Kidney tubule cell (primary cell): ENCODE data around the gene SF1.

Experiments used
- DNase-seq: peaks from one replicate; pipeline ENCODE4 v3.0.0-alpha.2; 2018; ENCODE audit warnings: low spot score

Gene SF1

GRCh38 chr11:64778473-64779298 lies at the start of gene SF1:
Gene SF1 (minus strand): TSS chr11:64778542. CDS start chr11:64778392, 150 bp downstream.
- peak; percentile 100 for DNase-seq

GRCh38 chr11:64827451-64827839 lies 49.1 kb upstream of the SF1 start:
- DNase-seq: no peak

- no peak for DNase-seq
These were observed 48.5 kb upstream of the SF1 start for GRCh38 chr11:64826578-64827450.

- DNase-seq: no peak
These were observed 47.7 kb upstream of the SF1 start for GRCh38 chr11:64826062-64826461.

GRCh38 chr11:64823568-64824119 lies 45.3 kb upstream of the SF1 start:
- no peak for DNase-seq

- no peak for DNase-seq
These were observed 39.1 kb upstream of the SF1 start for GRCh38 chr11:64817476-64817875.

- DNase-seq: peak; percentile 59
These were observed 37.1 kb upstream of the SF1 start for GRCh38 chr11:64815433-64815832.

GRCh38 chr11:64814712-64815187 lies 36.4 kb upstream of the SF1 start:
- peak; percentile 26 for DNase-seq

- DNase-seq: no peak
These were observed 35.5 kb upstream of the SF1 start for GRCh38 chr11:64813826-64814225.

- DNase-seq: no peak
These were observed 32.5 kb upstream of the SF1 start for GRCh38 chr11:64810891-64811272.

- peak; percentile 97 for DNase-seq
These were observed 32.0 kb upstream of the SF1 start, which contains the start of gene MEN1 for GRCh38 chr11:64810271-64810890. Gene MEN1 (minus strand): TSS chr11:64810551. CDS start chr11:64810109, 442 bp downstream.

GRCh38 chr11:64809781-64810241 lies 31.5 kb upstream of the SF1 start:
- peak; percentile 49 for DNase-seq

- DNase-seq: no peak
These were observed 27.1 kb upstream of the SF1 start for GRCh38 chr11:64805481-64805880.

- no peak for DNase-seq
These were observed 26.2 kb upstream of the SF1 start for GRCh38 chr11:64804346-64805210.

- DNase-seq: no peak
These were observed 25.6 kb upstream of the SF1 start for GRCh38 chr11:64803846-64804345.

GRCh38 chr11:64803158-64803845 lies 25.0 kb upstream of the SF1 start, which contains the start of gene MAP4K2:
Gene MAP4K2 (minus strand): TSS chr11:64803214. CDS start chr11:64803149, 65 bp downstream.
- peak; percentile 82 for DNase-seq

GRCh38 chr11:64802370-64803157 lies 24.2 kb upstream of the SF1 start:
- DNase-seq: no peak

GRCh38 chr11:64801561-64802369 lies 23.4 kb upstream of the SF1 start:
- DNase-seq: no peak
